IMR-90 (cell line): ENCODE results near the gene DYNLT2. TPM values are rescaled to one million over a fixed set of nuclear protein-coding genes. Genes with fewer than 3 reads are reported as not detected.

Experiments
- ATAC-seq: fragments of 200-7000 bp; cut with Tn5 transposase; 2 replicates; pipeline ENCODE4 v1.9.1; 2020; ENCODE audit warnings: low read depth, mild to moderate bottlenecking, moderate library complexity
- BruUV-seq: library from RNA; stranded (reverse); fragments of 400-500 nt; replicated peaks from 2 replicates; lab custom pipeline; 2021; lab: Mats Ljungman, UMichigan
- CTCF ChIA-PET: fragments of 300-600 bp; formaldehyde crosslinking; extraction: SDS; loops from one replicate; lab custom pipeline; 2021; ENCODE audit warnings: antibody characterized with exemption; lab: Yijun Ruan, JAX
- POLR2A ChIA-PET: fragments of 300-600 bp; sonication (Branson Sonifier 250); formaldehyde crosslinking; loops from one replicate; lab custom pipeline; 2022; ENCODE audit warnings: antibody characterized with exemption; ENCODE audit not compliant: unreplicated experiment; lab: Charles Lee
- DNase-seq: peaks from one replicate; pipeline ENCODE4 v3.0.0; 2013
- H2AFZ ChIP-seq: replicated peaks from 2 replicates; pipeline ENCODE3; 2013; ENCODE audit warnings: low read length, mild to moderate bottlenecking; ENCODE audit not compliant: poor library complexity
- H2AK5ac ChIP-seq: 2 replicates; pipeline ENCODE4 v1.6.1; 2013; ENCODE audit warnings: low read depth, low read length, inconsistent platforms
- H2AK9ac ChIP-seq: replicated peaks from 2 replicates; pipeline ENCODE3; 2013; ENCODE audit warnings: mild to moderate bottlenecking, low read depth, low read length, moderate library complexity; ENCODE audit not compliant: poor library complexity
- H2BK120ac ChIP-seq: 2 replicates; pipeline ENCODE4 v1.6.1; 2013; ENCODE audit warnings: low read depth, low read length, inconsistent platforms
- H2BK15ac ChIP-seq: 3 replicates; pipeline ENCODE4 v1.6.1; 2013; ENCODE audit warnings: low read depth, low read length, inconsistent platforms
- H2BK20ac ChIP-seq: 2 replicates; pipeline ENCODE4 v1.6.1; 2013; ENCODE audit warnings: low read depth, mild to moderate bottlenecking, inconsistent platforms, low read length, moderate library complexity
- H2BK5ac ChIP-seq: 2 replicates; pipeline ENCODE4 v1.6.1; 2013; ENCODE audit warnings: mild to moderate bottlenecking, low read depth, low read length, inconsistent platforms; ENCODE audit not compliant: poor library complexity, severe bottlenecking
- H3K14ac ChIP-seq: replicated peaks from 2 replicates; pipeline ENCODE4 v1.6.1; 2013; ENCODE audit warnings: low read depth, low read length, inconsistent platforms
- H3K18ac ChIP-seq: 2 replicates; pipeline ENCODE4 v1.6.1; 2013; ENCODE audit warnings: low read depth, low read length, control low read depth
- H3K23ac ChIP-seq: 2 replicates; pipeline ENCODE4 v1.6.1; 2013; ENCODE audit warnings: low read depth, low read length, inconsistent platforms
- H3K27ac ChIP-seq: 2 replicates; pipeline ENCODE4 v1.5.1; 2013; ENCODE audit warnings: mild to moderate bottlenecking, control low read depth, low read length; ENCODE audit not compliant: insufficient read depth
- H3K27me3 ChIP-seq: 2 replicates; pipeline ENCODE4 v1.6.1; 2013; ENCODE audit warnings: low read length; ENCODE audit not compliant: control insufficient read depth, insufficient read depth
- H3K36me3 ChIP-seq: 2 replicates; pipeline ENCODE4 v1.6.1; 2013; ENCODE audit warnings: low read length, mixed read lengths; ENCODE audit not compliant: control insufficient read depth, insufficient read depth
- H3K4ac ChIP-seq: 2 replicates; pipeline ENCODE4 v1.6.1; 2013; ENCODE audit warnings: low read depth, low read length, inconsistent platforms
- H3K4me1 ChIP-seq: 2 replicates; pipeline ENCODE4 v1.6.1; 2013; ENCODE audit warnings: low read length, mixed read lengths; ENCODE audit not compliant: control insufficient read depth, insufficient read depth
- H3K4me2 ChIP-seq: 2 replicates; pipeline ENCODE4 v1.6.1; 2013; ENCODE audit warnings: low read depth, mild to moderate bottlenecking, control low read depth, low read length, moderate library complexity
- H3K4me3 ChIP-seq: 2 replicates; pipeline ENCODE4 v1.5.1; 2013; ENCODE audit warnings: low read depth, mild to moderate bottlenecking, control low read depth, low read length, moderate library complexity; ENCODE audit not compliant: insufficient read depth
- H3K56ac ChIP-seq: 2 replicates; pipeline ENCODE4 v1.6.1; 2013; ENCODE audit warnings: low read length, inconsistent platforms; ENCODE audit not compliant: insufficient read depth; ENCODE audit errors: extremely low read depth
- H3K79me1 ChIP-seq, 2 experiments: 2 replicates each; pipeline ENCODE4 v1.6.1; 2013; ENCODE audit warnings: low read length in 2 of 2, inconsistent platforms in 1 of 2, low read depth in 1 of 2
- H3K9ac ChIP-seq: 2 replicates; pipeline ENCODE4 v1.6.1; 2013; ENCODE audit warnings: low read depth, low read length, control low read depth
- H3K9me1 ChIP-seq: 2 replicates; pipeline ENCODE4 v1.6.1; 2013; ENCODE audit warnings: low read length, inconsistent platforms; ENCODE audit not compliant: insufficient read depth
- H3K9me3 ChIP-seq: 2 replicates; pipeline ENCODE4 v1.6.1; 2013; ENCODE audit warnings: low read length; ENCODE audit not compliant: control insufficient read depth, insufficient read depth
- H4K20me1 ChIP-seq: 2 replicates; pipeline ENCODE4 v1.6.1; 2013; ENCODE audit warnings: low read length, inconsistent platforms; ENCODE audit not compliant: insufficient read depth
- H4K5ac ChIP-seq: 2 replicates; pipeline ENCODE4 v1.6.1; 2013; ENCODE audit warnings: mild to moderate bottlenecking, low read depth, low read length, control low read depth
- H4K8ac ChIP-seq, 2 experiments: 2 replicates each; pipeline ENCODE4 v1.6.1; 2013; ENCODE audit warnings: low read depth in 2 of 2, low read length in 2 of 2, control low read depth in 1 of 2, inconsistent platforms in 1 of 2
- H4K91ac ChIP-seq: 2 replicates; pipeline ENCODE4 v1.6.1; 2013; ENCODE audit warnings: low read depth, low read length, inconsistent platforms; ENCODE audit not compliant: insufficient read depth
- BHLHE40 ChIP-seq: fragments of 150-350 bp; IDR thresholded peaks from 2 replicates; pipeline ENCODE4 v1.6.1; 2016; ENCODE audit warnings: mild to moderate bottlenecking, low read depth, low read length
- CHD1 ChIP-seq: IDR thresholded peaks from 2 replicates; pipeline ENCODE4 v1.6.1; 2012; ENCODE audit warnings: low read depth, low read length, improper control_type of control experiment
- ELK1 ChIP-seq: fragments of 150-350 bp; IDR thresholded peaks from 2 replicates; pipeline ENCODE4 v1.6.1; 2016; ENCODE audit warnings: low read depth, mild to moderate bottlenecking, low read length, moderate library complexity, borderline replicate concordance
- FOS ChIP-seq: fragments of 150-350 bp; IDR thresholded peaks from 2 replicates; pipeline ENCODE4 v1.6.1; 2016; ENCODE audit warnings: low read depth, low read length
- MAFK ChIP-seq: IDR thresholded peaks from 2 replicates; pipeline ENCODE4 v1.6.1; 2012; ENCODE audit warnings: low read depth, low read length, improper control_type of control experiment
- MAZ ChIP-seq: IDR thresholded peaks from 2 replicates; pipeline ENCODE4 v1.6.1; 2012; ENCODE audit warnings: low read depth, mild to moderate bottlenecking, low read length, improper control_type of control experiment, moderate library complexity, borderline replicate concordance
- MXI1 ChIP-seq: IDR thresholded peaks from 2 replicates; pipeline ENCODE4 v1.6.1; 2012; ENCODE audit warnings: low read depth, mild to moderate bottlenecking, low read length, moderate library complexity, borderline replicate concordance
- NFE2L2 ChIP-seq: fragments of 150-350 bp; IDR thresholded peaks from 2 replicates; pipeline ENCODE4 v1.6.1; 2016; ENCODE audit warnings: low read depth, mild to moderate bottlenecking, low read length
- POLR2A ChIP-seq: IDR thresholded peaks from 2 replicates; pipeline ENCODE4 v1.6.1; 2012; ENCODE audit warnings: mild to moderate bottlenecking, low read depth, low read length
- RAD21 ChIP-seq: IDR thresholded peaks from 2 replicates; pipeline ENCODE4 v1.6.1; 2012; ENCODE audit warnings: low read length, improper control_type of control experiment
- RCOR1 ChIP-seq: IDR thresholded peaks from 2 replicates; pipeline ENCODE4 v1.6.1; 2012; ENCODE audit warnings: mild to moderate bottlenecking, low read length, improper control_type of control experiment; ENCODE audit not compliant: insufficient replicate concordance
- RFX5 ChIP-seq: IDR thresholded peaks from 2 replicates; pipeline ENCODE4 v1.8.0; 2012; ENCODE audit warnings: low read depth, mild to moderate bottlenecking, low read length, moderate library complexity
- SMC3 ChIP-seq: fragments of 150-350 bp; IDR thresholded peaks from 2 replicates; pipeline ENCODE4 v1.6.1; 2016; ENCODE audit warnings: low read depth, mild to moderate bottlenecking, antibody characterized with exemption, low read length, moderate library complexity
- USF2 ChIP-seq: fragments of 150-350 bp; IDR thresholded peaks from 2 replicates; pipeline ENCODE4 v1.6.1; 2017; ENCODE audit warnings: mild to moderate bottlenecking, antibody characterized with exemption, low read length, low read depth
- WGBS, 2 experiments: methylation state at CpG; one replicate each; pipeline versions ENCODE4 v1.1.5 to v1.1.7; 2013; ENCODE audit warnings: missing lambda C conversion rate in 2 of 2; ENCODE audit not compliant: insufficient read length in 1 of 2; ENCODE audit errors: extremely low coverage in 2 of 2; 5-methylcytosine and 5-hydroxymethylcytosine counted together
- dilution Hi-C: fragments of 300-500 bp; cut with HindIII; formaldehyde crosslinking; loops from one replicate; pipeline ENCODE4 v1.14.3; 2018; ENCODE audit warnings: low sequenced_read_pairs; ENCODE audit not compliant: unreplicated experiment
- in situ Hi-C: fragments of 300-500 bp; cut with MboI; formaldehyde crosslinking; loops from 3 replicates; pipeline ENCODE4 v1.14.3; 2019; ENCODE audit warnings: low sequenced_read_pairs, inconsistent platforms, mixed read lengths
- intact Hi-C: fragments of 100-400 bp; cut with micrococcal nuclease; formaldehyde crosslinking; loops from 2 replicates; pipeline ENCODE4 v1.10.0; 2022
- polyA plus RNA-seq, 3 experiments: library from polyadenylated mRNA; depleted of rRNA; stranded (reverse); fragments of >200 nt; gene quantifications; 2 replicates each; pipeline ENCODE4 v1.2.3, GENCODE V29; 2012; ENCODE audit warnings: low replicate concordance in 1 of 3
- total RNA-seq: library from RNA; depleted of rRNA; stranded (reverse); fragments of >200 nt; gene quantifications from 2 replicates; pipeline ENCODE4 v1.2.3, GENCODE V29; 2012

The DYNLT2 gene
- total and polyA plus RNA-seq, 2 of the 4 experiments (the other 2 are of a cell fraction): 0.36 to 0.44 TPM

- Histone ChIP-seq H2BK120ac (no peak overlapping the region), H3K56ac (no peak overlapping the region), H2BK20ac (no peak overlapping the region), H2AK9ac (no peak overlapping the region), H3K27ac (no peak overlapping the region), H3K14ac (no peak overlapping the region), H2AK5ac (no peak overlapping the region), H2BK15ac (no peak overlapping the region), H3K36me3 (peaks cover 29% of the 10 kb centered on the region), H4K5ac (no peak overlapping the region), H3K9me1 (no peaks in the 10 kb centered on the region; the same call in 1 of the 2 replicates), H3K23ac (no peak overlapping the region), H3K79me1 (no peaks in the 10 kb centered on the region), H3K4me3 (no peak overlapping the region), H3K4me2 (no peak overlapping the region), H3K9ac (no peak overlapping the region), H2BK5ac (no peak overlapping the region), H4K20me1 (no peaks in the 10 kb centered on the region), H3K9me3 (no peaks in the 10 kb centered on the region), H3K27me3 (no peaks in the 10 kb centered on the region), H2AFZ (no peak overlapping the region), H3K4ac (no peak overlapping the region), H4K91ac (no peak overlapping the region), H3K4me1 (peaks cover 8% of the 10 kb centered on the region), H3K18ac (no peak overlapping the region), H4K8ac (no peak overlapping the region)
- 97% methylated on average over 3 of the region's 13 CpGs; no CpG with 5 or more reads in 1 of the 2 experiments for WGBS, 2 experiments
- intact Hi-C loops (no loop called here), dilution Hi-C loops (no loop called here), in situ Hi-C loops (no loop called here)
- no peak for TF ChIP-seq NFE2L2
- TF ChIP-seq MAFK: no peak
- TF ChIP-seq MXI1: no peak
- TF ChIP-seq CHD1: no peak
- no peak for TF ChIP-seq USF2
- TF ChIP-seq BHLHE40: no peak
- no peak for TF ChIP-seq ELK1
- no peak for TF ChIP-seq FOS
- no peak for TF ChIP-seq RCOR1
- no peak for TF ChIP-seq MAZ
- no peak for TF ChIP-seq SMC3
- no peak for TF ChIP-seq RFX5
- no peak for TF ChIP-seq POLR2A
- TF ChIP-seq RAD21: no peak
- DNase-seq (no peak), ATAC-seq (no peak)
- ChIA-PET CTCF (no interaction called here), POLR2A (no interaction called here)
- no TSS peak for BruUV-seq
Measured at GRCh38 chr6:169776379-169776778, 25.0 kb upstream of the DYNLT2 start.
